ENCODE data around the gene GNG12. TPM values are rescaled to one million over a fixed set of nuclear protein-coding genes. Genes with fewer than 3 reads are reported as not detected.

The GNG12 gene
- total and polyA plus RNA-seq, 2 donors (not counting 3 experiments of a cell fraction or from before 2014, with no cell fraction given) = 107 to 152 TPM

DNA sequence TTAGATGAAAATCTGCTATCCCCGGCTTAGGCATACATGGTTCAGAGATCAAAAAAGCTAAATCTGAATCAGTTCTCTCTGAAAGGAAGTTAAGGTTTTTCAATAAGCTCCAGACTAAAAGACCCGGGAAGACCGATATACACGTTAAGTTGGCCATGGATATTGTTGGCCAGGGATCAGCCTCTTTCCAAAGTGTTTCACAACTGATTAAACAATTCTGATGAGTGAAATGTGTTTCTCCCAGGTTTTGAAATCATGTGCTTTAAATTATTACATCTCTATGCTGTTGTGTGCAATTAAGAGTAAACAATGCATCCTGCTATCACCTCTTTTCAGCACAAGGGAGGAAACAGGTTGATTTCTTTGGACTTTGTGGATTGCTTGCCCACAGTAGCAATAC, 23.7 kb upstream of the GNG12 start:
- dilution Hi-C loops (cut with MboI; ENCODE audit: extremely low pct_ligation_motif_present, low sequenced_read_pairs) = no loop called here
- no peak for FAIRE-seq

GRCh38 chr1:67855961-67856360, 22.7 kb upstream of the GNG12 start:
- Histone ChIP-seq H3K9me1 (replicated peaks; ENCODE audit: control insufficient read depth, extremely low read depth, insufficient read depth, low read length) (no peaks in the 10 kb centered on the region), H2AFZ (ENCODE audit: low read depth, low read length) (peak overlapping the region; percentile 7), H3K27me3 (ENCODE audit: control insufficient read depth in 2 of 2, insufficient read depth in 2 of 2, low read length in 2 of 2) (no peaks in the 10 kb centered on the region), H3K79me2 (ENCODE audit: control insufficient read depth, insufficient read depth, low read length) (no peaks in the 10 kb centered on the region), H3K4me1 (ENCODE audit: control insufficient read depth, extremely low read depth, insufficient read depth, low read length) (peaks cover 34% of the 10 kb centered on the region), H3K36me3 (ENCODE audit: control insufficient read depth in 2 of 2, extremely low read depth in 1 of 2, insufficient read depth in 2 of 2, low read length in 2 of 2) (no peaks in the 10 kb centered on the region), H3K27ac (ENCODE audit: insufficient read depth, low read depth, low read length) (peak overlapping the region; percentile 79), H3K9me3 (replicated peaks; ENCODE audit: control insufficient read depth, insufficient read depth, low read length) (no peaks in the 10 kb centered on the region), H4K20me1 (replicated peaks; ENCODE audit: control insufficient read depth, extremely low read depth, insufficient read depth, low read length) (no peaks in the 10 kb centered on the region), H3K4me2 (ENCODE audit: insufficient read depth, low read length) (peak overlapping the region; percentile 72), H3K9ac (replicated peaks; ENCODE audit: extremely low read depth, insufficient read depth, low read length) (peak overlapping the region; percentile 63), H3K4me3 (replicated peaks in 1 of 3; ENCODE audit: insufficient read depth in 1 of 3, low read depth in 1 of 3, low read length in 3 of 3) (peak overlapping the region in 1 of 3 experiments; percentile 47)
- peak; percentile 83 for DNase-seq (ENCODE audit: low read depth, low spot score)
- intact Hi-C loops (cut with micrococcal nuclease) (loop anchor here (1.0 to 2.0 kb wide), 2 partner anchors 25 to 41 kb away; no protein-coding TSS in a partner anchor), dilution Hi-C loops (cut with MboI; ENCODE audit: extremely low pct_ligation_motif_present, low sequenced_read_pairs) (no loop called here)
- peak; percentile 64 for FAIRE-seq
- ChIA-PET POLR2A (interaction anchor here (1.0 kb wide), 1 partner anchor 374 kb away, joined by 3 read pairs; no protein-coding TSS in a partner anchor), CTCF (interaction anchor here (0.8 to 8.9 kb wide), 9 partner anchors 34 to 587 kb away, joined by 3 to 147 read pairs (median 3); partner anchors contain the start of gene DIRAS3)
- BruUV-seq (replicated peaks) = no TSS peak
- TF ChIP-seq FOS (IDR thresholded peaks at IDR 0.05; ENCODE audit: borderline replicate concordance, insufficient read depth, low read length) = no peak
- no peak for TF ChIP-seq JUN (IDR thresholded peaks at IDR 0.05; ENCODE audit: borderline replicate concordance, insufficient read depth, insufficient read length, low read depth)
- TF ChIP-seq POLR2AphosphoS5 (IDR thresholded peaks at IDR 0.05; ENCODE audit: insufficient read depth, low read depth, low read length) = no peak
- TF ChIP-seq MAX (IDR thresholded peaks at IDR 0.05; ENCODE audit: insufficient read depth, insufficient read length) = no peak
- TF ChIP-seq EZH2 (IDR thresholded peaks at IDR 0.05; ENCODE audit: borderline replicate concordance, low read depth, low read length, severe bottlenecking) = no peak
- no peak for TF ChIP-seq MYC (IDR thresholded peaks at IDR 0.05; ENCODE audit: low read depth, low read length)
- TF ChIP-seq CTCF (IDR thresholded peaks at IDR 0.05; ENCODE audit: extremely low read depth in 1 of 2, insufficient read depth in 1 of 2, low read depth in 1 of 2, low read length in 2 of 2) = no peak
- no peak for TF ChIP-seq POLR2A (IDR thresholded peaks at IDR 0.05; ENCODE audit: low read depth, low read length)
- TF ChIP-seq GATA2 (IDR thresholded peaks at IDR 0.05; ENCODE audit: insufficient read depth, insufficient read length, low read depth, low read length) = no peak

More for the DNA sequence above, 23.7 kb upstream of the GNG12 start:
- no peak for DNase-seq (ENCODE audit: low read depth, low spot score)
- H3K4me2 ChIP-seq (ENCODE audit: insufficient read depth, low read length) = no peak overlapping the region
- POLR2A ChIA-PET = no interaction called here
- intact Hi-C loops (cut with micrococcal nuclease) = loop anchor here (2.0 kb wide), 1 partner anchor 24 kb away; no protein-coding TSS in a partner anchor
- no peaks in the 10 kb centered on the region for H3K9me1 ChIP-seq (replicated peaks; ENCODE audit: control insufficient read depth, extremely low read depth, insufficient read depth, low read length)
- H3K9ac ChIP-seq (replicated peaks; ENCODE audit: extremely low read depth, insufficient read depth, low read length) = no peak overlapping the region
- no peak overlapping the region for H3K4me3 ChIP-seq (replicated peaks in 1 of 3; ENCODE audit: insufficient read depth in 1 of 3, low read depth in 1 of 3, low read length in 3 of 3)
- H2AFZ ChIP-seq (ENCODE audit: low read depth, low read length) = no peak overlapping the region
- H3K36me3 ChIP-seq (ENCODE audit: control insufficient read depth in 2 of 2, extremely low read depth in 1 of 2, insufficient read depth in 2 of 2, low read length in 2 of 2) = no peaks in the 10 kb centered on the region
- no peaks in the 10 kb centered on the region for H4K20me1 ChIP-seq (replicated peaks; ENCODE audit: control insufficient read depth, extremely low read depth, insufficient read depth, low read length)
- TF ChIP-seq POLR2A (IDR thresholded peaks at IDR 0.05; ENCODE audit: low read depth, low read length) = no peak
- TF ChIP-seq MYC (IDR thresholded peaks at IDR 0.05; ENCODE audit: low read depth, low read length) = no peak
- TF ChIP-seq GATA2 (IDR thresholded peaks at IDR 0.05; ENCODE audit: insufficient read depth, insufficient read length, low read depth, low read length) = no peak
- H3K27me3 ChIP-seq (ENCODE audit: control insufficient read depth in 2 of 2, insufficient read depth in 2 of 2, low read length in 2 of 2) = no peaks in the 10 kb centered on the region
- H3K27ac ChIP-seq (ENCODE audit: insufficient read depth, low read depth, low read length) = no peak overlapping the region
- H3K79me2 ChIP-seq (ENCODE audit: control insufficient read depth, insufficient read depth, low read length) = no peaks in the 10 kb centered on the region
- peaks cover 32% of the 10 kb centered on the region for H3K4me1 ChIP-seq (ENCODE audit: control insufficient read depth, extremely low read depth, insufficient read depth, low read length)
- H3K9me3 ChIP-seq (replicated peaks; ENCODE audit: control insufficient read depth, insufficient read depth, low read length) = no peaks in the 10 kb centered on the region
- CTCF ChIA-PET = interaction anchor here (0.9 to 8.9 kb wide), 8 partner anchors 9 to 586 kb away, joined by 3 to 147 read pairs (median 3); partner anchors contain the start of gene DIRAS3
- no TSS peak for BruUV-seq (replicated peaks)
